Common myeloid progenitor, CD34-positive (primary cell): ENCODE results near the gene DND1.

Source experiments
- CTCF ChIA-PET: fragments of 350-600 bp; sonication (Branson Sonifier 250); formaldehyde crosslinking; loops from one replicate; lab custom pipeline; 2021; ENCODE audit warnings: antibody characterized with exemption; lab: Charles Lee
- POLR2A ChIA-PET: fragments of 350-600 bp; sonication (Branson Sonifier 250); formaldehyde crosslinking; loops from one replicate; lab custom pipeline; 2021; ENCODE audit warnings: antibody characterized with exemption; lab: Charles Lee
- DNase-seq, 3 donors: peaks; one replicate each; pipeline versions ENCODE4 v3.0.0 to v3.0.0-alpha.2; 2013
- H3K27ac ChIP-seq, 2 experiments: 1 replicate in 1 of 2; 2 replicates in 1 of 2; pipeline ENCODE4 v1.7.0; 2013; ENCODE audit warnings: inconsistent platforms in 2 of 2, low read length in 2 of 2, mild to moderate bottlenecking in 2 of 2, low read depth in 1 of 2, moderate library complexity in 1 of 2; ENCODE audit not compliant: severe bottlenecking in 2 of 2, insufficient read depth in 1 of 2, poor library complexity in 1 of 2
- H3K27me3 ChIP-seq, 5 experiments: replicated peaks in 2 of 5; 1 replicate in 3 of 5; 2 replicates in 2 of 5; pipeline versions ENCODE4 v1.6.1 to v1.7.0; 2013; ENCODE audit warnings: low read length in 4 of 5, mild to moderate bottlenecking in 2 of 5, moderate library complexity in 2 of 5, inconsistent platforms in 1 of 5; ENCODE audit not compliant: insufficient read depth in 5 of 5, control insufficient read depth in 4 of 5
- H3K36me3 ChIP-seq, 4 experiments: 1 replicate in 2 of 4; 2 replicates in 2 of 4; pipeline versions ENCODE4 v1.6.1 to v1.7.0; 2013; ENCODE audit warnings: low read length in 3 of 4, control low read depth in 1 of 4, mild to moderate bottlenecking in 1 of 4; ENCODE audit not compliant: control insufficient read depth in 4 of 4, insufficient read depth in 4 of 4
- H3K4me1 ChIP-seq, 4 experiments: 1 replicate in 3 of 4; 2 replicates in 1 of 4; pipeline versions ENCODE4 v1.6.1 to v1.7.1; 2013; ENCODE audit warnings: low read length in 3 of 4, mild to moderate bottlenecking in 3 of 4, control low read depth in 1 of 4, inconsistent platforms in 1 of 4, moderate library complexity in 1 of 4; ENCODE audit not compliant: control insufficient read depth in 4 of 4, insufficient read depth in 4 of 4; ENCODE audit errors: control extremely low read depth in 1 of 4
- H3K4me3 ChIP-seq, 7 experiments: 1 replicate in 4 of 7; 2 replicates in 3 of 7; pipeline versions ENCODE4 v1.5.1 to v1.7.0; 2013; ENCODE audit warnings: mild to moderate bottlenecking in 7 of 7, low read length in 6 of 7, moderate library complexity in 6 of 7, inconsistent platforms in 2 of 7, low read depth in 2 of 7, control low read depth in 1 of 7; ENCODE audit not compliant: insufficient read depth in 4 of 7, control insufficient read depth in 1 of 7; ENCODE audit errors: extremely low read depth in 1 of 7
- H3K9me3 ChIP-seq, 5 experiments: 1 replicate in 4 of 5; 2 replicates in 1 of 5; pipeline versions ENCODE4 v1.6.1 to v1.7.1; 2013; ENCODE audit warnings: low read length in 4 of 5, mild to moderate bottlenecking in 2 of 5, inconsistent platforms in 1 of 5, low read depth in 1 of 5, moderate library complexity in 1 of 5; ENCODE audit not compliant: control insufficient read depth in 4 of 5, insufficient read depth in 2 of 5; ENCODE audit errors: control extremely low read depth in 1 of 5
- WGBS: methylation state at CpG from one replicate; pipeline ENCODE4 v1.1.5; 2013; ENCODE audit not compliant: insufficient coverage; 5-methylcytosine and 5-hydroxymethylcytosine counted together

Gene DND1

DNA sequence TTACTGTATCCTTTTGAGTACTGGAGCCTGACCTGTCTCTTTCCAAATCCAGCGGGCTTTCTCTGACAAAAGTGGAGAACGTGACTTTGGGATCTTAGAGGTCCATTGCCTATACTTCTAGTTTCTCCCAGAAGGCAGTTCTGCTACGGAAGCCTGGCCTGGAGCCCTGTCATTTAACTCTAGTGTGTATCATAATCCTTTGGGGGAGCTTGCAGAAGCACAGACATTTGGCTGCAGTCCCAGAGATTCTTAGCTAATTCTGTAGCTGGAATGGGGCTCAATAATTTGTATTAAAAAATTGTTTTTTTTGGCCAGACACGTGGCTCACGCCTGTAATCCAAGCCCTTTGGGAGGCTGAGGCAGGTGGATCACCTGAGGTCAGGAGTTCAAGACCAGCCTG is 20.9 kb upstream of the DND1 start:
- no peaks in the 10 kb centered on the region for H3K9me3 ChIP-seq
- WGBS: 100% methylated on average over 5 of the region's 5 CpGs
- no peak overlapping the region for H3K4me3 ChIP-seq
- ChIA-PET CTCF (interaction anchor here (0.6 to 1.6 kb wide), 2 partner anchors 10 to 31 kb away, joined by 3 read pairs; no protein-coding TSS in a partner anchor), POLR2A (no interaction called here)
- H3K27ac ChIP-seq: no peak overlapping the region
- peaks cover 35 to 62% (median 52%) of the 10 kb centered on the region in 4 experiments for H3K36me3 ChIP-seq
- no peaks in the 10 kb centered on the region for H3K27me3 ChIP-seq
- DNase-seq: no peak
- H3K4me1 ChIP-seq: peaks cover 12 to 18% (median 15%) of the 10 kb centered on the region in 4 experiments

DNA sequence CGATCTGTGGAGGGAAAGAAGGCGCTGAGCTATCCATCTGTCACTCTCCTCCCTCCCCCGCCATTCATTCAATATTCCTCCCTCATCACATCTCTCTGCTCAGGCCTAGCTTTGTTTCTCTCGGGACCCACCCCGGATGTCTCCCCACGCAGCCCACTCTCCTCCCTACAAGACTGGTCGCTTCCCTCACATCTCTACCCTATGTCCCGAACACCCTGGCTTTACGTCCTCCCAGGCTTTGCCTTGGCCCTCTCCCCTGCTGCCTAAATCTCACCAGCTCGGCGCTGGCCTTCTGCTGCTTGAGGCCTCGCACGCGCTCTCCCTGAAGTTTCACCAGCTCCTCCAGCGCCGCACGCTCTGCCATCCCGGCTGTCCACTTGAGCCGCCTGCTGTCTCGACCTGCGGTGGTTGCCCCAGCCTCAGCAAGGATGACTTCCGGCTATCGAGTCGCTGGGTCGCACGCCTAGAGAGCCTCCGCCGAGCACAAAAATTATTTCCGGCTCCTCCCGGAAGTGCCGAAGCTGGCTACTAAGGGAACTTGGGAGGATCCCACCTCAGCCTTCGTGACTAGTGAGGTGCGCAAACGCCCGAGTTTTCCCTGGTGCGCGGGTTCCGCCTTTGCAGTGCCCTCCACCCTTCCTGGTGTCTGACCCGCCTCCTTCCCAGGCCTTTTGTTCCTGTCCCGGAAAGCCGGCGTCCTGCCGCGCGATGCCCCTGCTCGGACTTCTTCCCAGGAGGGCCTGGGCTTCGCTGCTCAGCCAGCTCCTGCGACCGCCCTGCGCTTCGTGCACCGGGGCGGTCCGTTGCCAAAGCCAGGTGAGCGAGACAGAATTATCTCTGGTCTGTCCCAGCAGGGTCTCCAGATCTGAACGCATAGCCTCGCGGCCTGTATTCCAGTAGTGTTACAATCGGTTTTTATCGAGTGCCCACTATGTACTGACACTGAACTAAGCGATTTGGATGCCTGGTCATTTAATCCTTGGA is 17.9 kb upstream of the DND1 start, which contains the start of the genes HARS1 and HARS2:
Gene HARS1 (minus strand): TSS at position 430 of the 984 bp plus-strand sequence. CDS start 66 bp downstream, at position 364.
Gene HARS2 (plus strand): TSS at position 515 of the 984 bp plus-strand sequence. CDS start 194 bp downstream, at position 709.
- DNase-seq: peak; percentile 82 to 91 (median 84)
- no peaks in the 10 kb centered on the region for H3K9me3 ChIP-seq
- peak within 1 kb of the TSS; percentile 75 to 96 (median 92) for H3K4me3 ChIP-seq
- peaks cover 16 to 42% (median 35%) of the 10 kb centered on the region in 4 experiments for H3K36me3 ChIP-seq
- ChIA-PET POLR2A (interaction anchor here (0.6 to 1.2 kb wide), 5 partner anchors 10 to 203 kb away, joined by 3 to 5 read pairs (median 4); partner anchors contain the start of genes IK and NDUFA2), CTCF (interaction anchor here (0.6 to 1.5 kb wide), 11 partner anchors 10 to 482 kb away, joined by 3 to 5 read pairs (median 3); partner anchors contain the start of genes ANKHD1, EIF4EBP3, IK and NDUFA2)
- WGBS: 0% methylated on average over 56 of the region's 61 CpGs
- no peaks in the 10 kb centered on the region for H3K27me3 ChIP-seq
- H3K27ac ChIP-seq: peak within 1 kb of the TSS; percentile 78 to 92
- peaks cover 12 to 18% (median 15%) of the 10 kb centered on the region in 4 experiments for H3K4me1 ChIP-seq

DNA sequence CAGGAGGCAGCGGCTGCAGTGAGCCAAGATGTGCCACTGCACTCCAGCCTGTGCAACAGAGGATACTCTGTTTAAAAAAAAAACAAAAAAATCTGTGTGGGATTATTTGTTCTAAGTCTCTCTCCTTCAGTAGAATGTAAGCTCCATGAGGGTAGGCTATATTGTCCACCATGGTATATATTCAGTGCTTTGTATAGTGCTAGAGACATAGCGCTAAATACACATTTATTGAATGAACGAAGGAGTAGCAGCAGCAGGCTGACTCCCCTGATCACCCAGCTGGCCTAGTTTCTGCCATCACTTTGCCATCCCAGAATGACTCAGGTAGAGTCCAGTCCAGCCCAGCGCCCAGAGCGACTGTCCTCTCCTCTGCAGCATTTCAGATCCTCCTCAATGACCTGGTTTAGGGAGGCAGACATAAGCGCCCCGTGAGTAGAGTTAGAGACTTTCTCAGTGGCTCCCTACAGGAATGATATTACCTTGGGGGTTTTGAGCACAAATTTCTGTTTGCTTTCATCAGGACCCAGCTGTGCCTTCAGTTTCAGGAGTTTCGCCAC is 17.1 kb upstream of the DND1 start:
- ChIA-PET POLR2A (interaction anchor here (1.1 to 1.2 kb wide), 2 partner anchors 11 to 43 kb away, joined by 4 to 5 read pairs; partner anchors contain the start of genes IK and NDUFA2), CTCF (interaction anchor here (0.6 to 1.5 kb wide), 10 partner anchors 10 to 481 kb away, joined by 3 to 5 read pairs (median 3); partner anchors contain the start of genes ANKHD1, EIF4EBP3, IK and NDUFA2)
- WGBS: 58% methylated on average over 8 of the region's 8 CpGs
- no peaks in the 10 kb centered on the region for H3K27me3 ChIP-seq
- no peaks in the 10 kb centered on the region for H3K9me3 ChIP-seq
- peak overlapping the region; percentile 75 to 96 (median 92) for H3K4me3 ChIP-seq
- DNase-seq: no peak
- H3K36me3 ChIP-seq: peaks cover 11 to 35% (median 27%) of the 10 kb centered on the region in 4 experiments
- peaks cover 12 to 18% (median 15%) of the 10 kb centered on the region in 4 experiments for H3K4me1 ChIP-seq
- H3K27ac ChIP-seq: peak overlapping the region; percentile 78 to 92

DNA sequence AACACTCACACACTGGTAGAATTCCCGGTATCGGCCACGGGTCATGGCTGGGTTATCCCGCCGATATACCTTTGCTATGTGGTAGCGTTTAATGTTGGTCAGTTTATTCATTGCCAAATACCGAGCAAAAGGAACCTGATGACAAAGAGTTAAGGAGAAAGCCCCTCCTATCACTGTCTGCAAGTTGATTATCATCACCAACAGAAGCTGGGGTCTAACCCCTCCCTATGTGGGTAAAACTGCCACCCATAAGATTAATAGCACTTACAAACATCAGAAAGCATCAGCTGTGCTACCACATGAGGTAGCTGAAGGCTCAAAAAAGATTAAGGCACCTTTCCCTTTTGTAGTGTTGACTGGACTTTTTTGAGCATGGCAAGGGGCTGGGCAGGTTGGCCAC is 5.6 kb upstream of the DND1 start:
- Histone ChIP-seq H3K36me3 (peaks cover 25 to 74% (median 54%) of the 10 kb centered on the region in 4 experiments), H3K27ac (peak overlapping the region in 1 of 2 experiments; percentile 7), H3K9me3 (no peaks in the 10 kb centered on the region), H3K4me1 (no peaks in the 10 kb centered on the region), H3K4me3 (no peak overlapping the region), H3K27me3 (no peaks in the 10 kb centered on the region)
- DNase-seq: peak; percentile 25 to 75 (median 48)
- no CpG with 5 or more reads among the region's 7 CpGs for WGBS
- ChIA-PET POLR2A (no interaction called here), CTCF (interaction anchor here (1.4 kb wide), 1 partner anchor 11 kb away, joined by 3 read pairs; no protein-coding TSS in a partner anchor)

DNA sequence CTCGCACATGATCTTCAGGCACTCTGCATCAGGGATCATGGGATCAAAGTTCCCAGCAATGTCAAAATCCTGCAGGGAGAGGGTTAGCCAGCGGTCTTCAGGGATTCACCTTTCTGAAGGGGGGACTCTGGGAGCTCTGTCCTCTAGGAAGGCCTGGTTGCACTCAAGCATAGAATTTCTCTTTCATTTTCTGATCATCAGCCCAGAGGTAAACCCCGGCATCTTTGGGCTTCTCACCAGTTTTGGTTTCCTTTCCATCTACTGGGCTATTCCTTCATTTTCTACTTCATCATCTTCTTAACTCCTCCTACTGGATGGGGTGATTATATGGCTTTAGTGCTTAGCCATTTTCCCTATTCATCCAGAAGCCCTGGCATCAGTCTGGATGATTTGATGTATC is 4.6 kb upstream of the DND1 start:
- H3K36me3 ChIP-seq: peaks cover 29 to 81% (median 57%) of the 10 kb centered on the region in 4 experiments
- H3K27me3 ChIP-seq: no peaks in the 10 kb centered on the region
- no peak overlapping the region for H3K27ac ChIP-seq
- no peak for DNase-seq
- 93% methylated on average over 3 of the region's 3 CpGs for whole genome bisulfite sequencing
- no peaks in the 10 kb centered on the region for H3K4me1 ChIP-seq
- no peak overlapping the region for H3K4me3 ChIP-seq
- no peaks in the 10 kb centered on the region for H3K9me3 ChIP-seq
- ChIA-PET POLR2A (interaction anchor here (0.7 kb wide), 1 partner anchor 438 kb away, joined by 3 read pairs; no protein-coding TSS in a partner anchor), CTCF (interaction anchor here (1.6 kb wide), 1 partner anchor 9 kb away, joined by 5 read pairs; no protein-coding TSS in a partner anchor)

DNA sequence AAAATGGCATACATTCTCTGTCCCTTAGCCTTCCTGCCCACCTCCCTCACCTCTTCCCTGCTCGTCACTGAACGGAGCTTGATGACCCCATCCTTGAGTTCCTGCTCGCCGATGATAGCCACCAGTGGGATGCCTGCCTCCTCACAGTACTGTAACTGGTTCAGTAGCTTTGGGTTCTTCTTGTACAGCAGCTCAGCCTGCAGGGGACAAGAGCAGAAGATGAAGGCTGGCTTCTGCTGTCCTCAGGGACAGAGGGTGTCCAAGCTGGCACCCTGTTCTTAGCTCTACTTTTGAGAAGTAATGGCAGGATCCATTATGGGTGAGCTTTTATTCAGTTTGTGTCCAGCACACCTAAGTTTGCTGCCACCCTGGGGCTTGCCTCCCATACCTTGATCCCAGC is 1.3 kb upstream of the DND1 start:
- H3K27me3 ChIP-seq: no peaks in the 10 kb centered on the region
- DNase-seq: no peak
- H3K4me1 ChIP-seq: no peaks in the 10 kb centered on the region
- H3K9me3 ChIP-seq: no peaks in the 10 kb centered on the region
- H3K27ac ChIP-seq: no peak overlapping the region
- CTCF ChIA-PET: interaction anchor here (0.7 to 1.0 kb wide), 4 partner anchors 9 to 105 kb away, joined by 3 read pairs; partner anchors contain the start of genes HARS1 and HARS2
- WGBS: 100% methylated on average over 4 of the region's 4 CpGs
- H3K36me3 ChIP-seq: peaks cover 24 to 84% (median 54%) of the 10 kb centered on the region in 4 experiments
- H3K4me3 ChIP-seq: no peak overlapping the region
- POLR2A ChIA-PET: interaction anchor here (0.6 kb wide), 1 partner anchor 19 kb away, joined by 6 read pairs; no protein-coding TSS in a partner anchor
